Endothelial cell of umbilical vein (primary cell): Measurements from ENCODE around the gene SORCS2. TPM values are rescaled to one million over a fixed set of nuclear protein-coding genes. Genes with fewer than 3 reads are reported as not detected.

Source experiments
- BruUV-seq: library from RNA; stranded (reverse); fragments of 400-500 nt; replicated peaks from 2 replicates; lab custom pipeline; 2021; lab: Mats Ljungman, UMichigan
- CTCF ChIA-PET: fragments of 300-600, 350-600 bp; sonication (Branson Sonifier 250); formaldehyde crosslinking; loops from one replicate; lab custom pipeline; 2021; ENCODE audit warnings: antibody characterized with exemption, inconsistent platforms; lab: Charles Lee
- POLR2A ChIA-PET: fragments of 300-600, 350-600 bp; sonication (Branson Sonifier 250); formaldehyde crosslinking; loops from one replicate; lab custom pipeline; 2021; ENCODE audit warnings: antibody characterized with exemption, inconsistent platforms; lab: Charles Lee
- DNase-seq: peaks from one replicate; pipeline ENCODE4 v3.0.0-alpha.2; 2011; ENCODE audit warnings: low read depth, low spot score
- FAIRE-seq: peaks from 2 replicates; lab custom pipeline; 2011; peaks lifted over from hg19 to GRCh38; lab: Jason Lieb, UNC
- H2AFZ ChIP-seq: 2 replicates; pipeline ENCODE4 v1.6.0; 2012; ENCODE audit warnings: low read depth, low read length, control low read depth, inconsistent platforms
- H3K27ac ChIP-seq: 2 replicates; pipeline ENCODE4 v1.5.1; 2011; ENCODE audit warnings: low read depth, mild to moderate bottlenecking, control low read depth, low read length, moderate library complexity; ENCODE audit not compliant: insufficient read depth
- H3K27me3 ChIP-seq, 2 experiments: 2 replicates each; pipeline versions ENCODE4 v1.6.0 to v1.6.1; 2011; ENCODE audit warnings: low read length in 2 of 2, mixed read lengths in 1 of 2; ENCODE audit not compliant: control insufficient read depth in 2 of 2, insufficient read depth in 2 of 2
- H3K36me3 ChIP-seq, 2 experiments: 2 replicates in 1 of 2; 3 replicates in 1 of 2; pipeline ENCODE4 v1.5.1; 2011; ENCODE audit warnings: low read length in 2 of 2, mild to moderate bottlenecking in 1 of 2, moderate library complexity in 1 of 2; ENCODE audit not compliant: control insufficient read depth in 2 of 2, insufficient read depth in 2 of 2; ENCODE audit errors: extremely low read depth in 1 of 2
- H3K4me1 ChIP-seq: 3 replicates; pipeline ENCODE4 v1.5.1; 2011; ENCODE audit warnings: mild to moderate bottlenecking, low read length; ENCODE audit not compliant: control insufficient read depth, insufficient read depth; ENCODE audit errors: extremely low read depth
- H3K4me2 ChIP-seq: 2 replicates; pipeline ENCODE4 v1.6.1; 2011; ENCODE audit warnings: low read length, control low read depth, mixed read lengths; ENCODE audit not compliant: insufficient read depth
- H3K4me3 ChIP-seq, 3 experiments: fragments of 200-600 bp in 1 of 3; sonication (generic), shearing (Covaris generic) in 1 of 3; replicated peaks in 1 of 3; 2 replicates each; pipeline ENCODE4 v1.5.1; 2011 to 2016; ENCODE audit warnings: control low read depth in 3 of 3, low read length in 3 of 3, mild to moderate bottlenecking in 2 of 3, inconsistent platforms in 1 of 3, low read depth in 1 of 3, moderate library complexity in 1 of 3; ENCODE audit not compliant: insufficient read depth in 1 of 3
- H3K79me2 ChIP-seq: 2 replicates; pipeline ENCODE4 v1.6.0; 2012; ENCODE audit warnings: low read length, inconsistent platforms; ENCODE audit not compliant: control insufficient read depth, insufficient read depth
- H3K9ac ChIP-seq: replicated peaks from 2 replicates; pipeline ENCODE3; 2011; ENCODE audit warnings: low read length, control low read depth; ENCODE audit not compliant: insufficient read depth; ENCODE audit errors: extremely low read depth
- H3K9me1 ChIP-seq: replicated peaks from 3 replicates; pipeline ENCODE4 v1.6.0; 2011; ENCODE audit warnings: mild to moderate bottlenecking, low read length; ENCODE audit not compliant: control insufficient read depth, insufficient read depth; ENCODE audit errors: extremely low read depth
- H3K9me3 ChIP-seq: replicated peaks from 2 replicates; pipeline ENCODE4 v1.5.1; 2012; ENCODE audit warnings: low read length, inconsistent platforms; ENCODE audit not compliant: control insufficient read depth, insufficient read depth
- H4K20me1 ChIP-seq: replicated peaks from 2 replicates; pipeline ENCODE3; 2011; ENCODE audit warnings: mild to moderate bottlenecking, low read length; ENCODE audit not compliant: control insufficient read depth, insufficient read depth; ENCODE audit errors: extremely low read depth
- CTCF ChIP-seq, 2 donors: IDR thresholded peaks; 1 replicate in 1 of 2; 2 replicates in 1 of 2; pipeline ENCODE4 v1.5.1; 2011; ENCODE audit warnings: low read length in 2 of 2, mild to moderate bottlenecking in 2 of 2, moderate library complexity in 2 of 2, control low read depth in 1 of 2, inconsistent platforms in 1 of 2, low read depth in 1 of 2; ENCODE audit not compliant: insufficient read depth in 1 of 2; ENCODE audit errors: extremely low read depth in 1 of 2
- EZH2 ChIP-seq: IDR thresholded peaks from 2 replicates; pipeline ENCODE4 v1.6.1; 2012; ENCODE audit warnings: borderline replicate concordance, low read depth, mild to moderate bottlenecking, moderate library complexity, low read length, inconsistent platforms; ENCODE audit not compliant: severe bottlenecking
- FOS ChIP-seq: IDR thresholded peaks from 2 replicates; pipeline ENCODE4 v1.6.1; 2011; ENCODE audit warnings: mild to moderate bottlenecking, low read length, moderate library complexity, borderline replicate concordance; ENCODE audit not compliant: insufficient read depth
- GATA2 ChIP-seq: IDR thresholded peaks from 2 replicates; pipeline ENCODE4 v1.7.0; 2011; ENCODE audit warnings: low read depth, mild to moderate bottlenecking, moderate library complexity, mixed read lengths, low read length; ENCODE audit not compliant: insufficient read length, insufficient read depth
- JUN ChIP-seq: IDR thresholded peaks from 2 replicates; pipeline ENCODE4 v1.6.1; 2011; ENCODE audit warnings: borderline replicate concordance, low read depth; ENCODE audit not compliant: insufficient read length, insufficient read depth
- MYC ChIP-seq: IDR thresholded peaks from one replicate; pipeline ENCODE4 v1.6.1; 2011; ENCODE audit warnings: mild to moderate bottlenecking, low read depth, low read length
- POLR2A ChIP-seq: IDR thresholded peaks from 2 replicates; pipeline ENCODE4 v1.6.1; 2012; ENCODE audit warnings: low read depth, mild to moderate bottlenecking, control low read depth, low read length
- POLR2AphosphoS5 ChIP-seq: IDR thresholded peaks from 2 replicates; pipeline ENCODE4 v1.6.1; 2012; ENCODE audit warnings: low read depth, mild to moderate bottlenecking, control low read depth, low read length, moderate library complexity; ENCODE audit not compliant: insufficient read depth
- dilution Hi-C: fragments of 300-500 bp; cut with MboI; formaldehyde crosslinking; loops from one replicate; pipeline ENCODE4 v1.15.0; 2019; ENCODE audit warnings: low sequenced_read_pairs; ENCODE audit not compliant: extremely low pct_ligation_motif_present
- intact Hi-C: fragments of 100-400 bp; cut with micrococcal nuclease; formaldehyde crosslinking; loops from one replicate; pipeline ENCODE4 v1.10.0; 2022
- polyA plus RNA-seq, 4 experiments: library from polyadenylated mRNA; depleted of rRNA in 3 of 4; stranded (reverse) in 3 of 4; unstranded in 1 of 4; fragments of >200 nt; gene quantifications; 2 replicates each; pipeline versions ENCODE4 v1.2.1 to v1.2.3, GENCODE V29; 2011 to 2012; ENCODE audit warnings: missing spikeins in 1 of 4
- total RNA-seq: library from RNA; stranded (reverse); gene quantifications from 2 replicates; pipeline ENCODE4 v1.2.3, GENCODE V29; 2021
- TF ChIP-seq, protein P1 (sequence below): IDR thresholded peaks from 2 replicates; pipeline ENCODE4 v1.6.1; 2011; ENCODE audit not compliant: insufficient read depth, insufficient read length

Gene SORCS2
- total and polyA plus RNA-seq, 2 donors (not counting 3 experiments of a cell fraction or from before 2014, with no cell fraction given) = not detected

- dilution Hi-C loops = no loop called here
Observed at GRCh38 chr4:7474320-7474719, 282.0 kb downstream of the SORCS2 start.

GRCh38 chr4:7475207-7475606, 282.9 kb downstream of the SORCS2 start:
- DNase-seq (no peak), FAIRE-seq (no peak)
- Histone ChIP-seq H2AFZ (no peak overlapping the region), H3K27me3 (no peaks in the 10 kb centered on the region), H3K4me2 (no peak overlapping the region), H3K9me1 (no peaks in the 10 kb centered on the region), H3K4me1 (no peaks in the 10 kb centered on the region), H3K27ac (no peak overlapping the region), H3K36me3 (no peaks in the 10 kb centered on the region), H3K9me3 (no peaks in the 10 kb centered on the region), H3K9ac (no peak overlapping the region), H3K79me2 (no peaks in the 10 kb centered on the region), H4K20me1 (no peaks in the 10 kb centered on the region), H3K4me3 (no peak overlapping the region)
- ChIA-PET CTCF (no interaction called here), POLR2A (no interaction called here)
- dilution Hi-C loops = no loop called here
- BruUV-seq = no TSS peak
- TF ChIP-seq CTCF (IDR thresholded peaks at IDR 0.05; ENCODE audit: extremely low read depth in 1 of 2, insufficient read depth in 1 of 2, low read depth in 1 of 2, low read length in 2 of 2) (no peak), MYC (no peak), FOS (no peak), EZH2 (no peak), GATA2 (no peak), POLR2A (no peak)
- TF ChIP-seq, protein P1, sequence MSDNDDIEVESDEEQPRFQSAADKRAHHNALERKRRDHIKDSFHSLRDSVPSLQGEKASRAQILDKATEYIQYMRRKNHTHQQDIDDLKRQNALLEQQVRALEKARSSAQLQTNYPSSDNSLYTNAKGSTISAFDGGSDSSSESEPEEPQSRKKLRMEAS = no peak
- intact Hi-C loops = no loop called here

More at GRCh38 chr4:7474320-7474719, 282.0 kb downstream of the SORCS2 start:
- no peak overlapping the region for H3K4me3 ChIP-seq
- H3K27ac ChIP-seq = no peak overlapping the region
- H3K9me3 ChIP-seq = no peaks in the 10 kb centered on the region
- H3K79me2 ChIP-seq = no peaks in the 10 kb centered on the region
- TF ChIP-seq, protein P1 = no peak
- no peak for TF ChIP-seq POLR2A
- no peak for TF ChIP-seq JUN
- no peak for TF ChIP-seq POLR2AphosphoS5
- TF ChIP-seq EZH2 = no peak
- TF ChIP-seq GATA2 = no peak
- H3K9ac ChIP-seq = no peak overlapping the region
- intact Hi-C loops = no loop called here
- H2AFZ ChIP-seq = no peak overlapping the region
- no peaks in the 10 kb centered on the region for H3K36me3 ChIP-seq
- no peaks in the 10 kb centered on the region for H3K4me1 ChIP-seq
- H3K4me2 ChIP-seq = no peak overlapping the region
- DNase-seq (no peak), FAIRE-seq (no peak)
- BruUV-seq = no TSS peak
- POLR2A ChIA-PET = no interaction called here
- CTCF ChIA-PET = no interaction called here
- no peaks in the 10 kb centered on the region for H4K20me1 ChIP-seq
- H3K9me1 ChIP-seq = no peaks in the 10 kb centered on the region
- H3K27me3 ChIP-seq = no peaks in the 10 kb centered on the region
